GM13977 (cell line): ENCODE results near the gene CHN2.

Experiments
- DNase-seq: peaks from one replicate; pipeline ENCODE4 v3.0.0; 2012; ENCODE audit warnings: low spot score
- CTCF ChIP-seq: IDR thresholded peaks from 2 replicates; pipeline ENCODE4 v1.5.1; 2012; ENCODE audit warnings: mild to moderate bottlenecking, control low read depth; ENCODE audit not compliant: insufficient read depth; ENCODE audit errors: extremely low read depth, missing control alignments
- in situ Hi-C: fragments of 300-500 bp; cut with MboI; formaldehyde crosslinking; loops from one replicate; pipeline ENCODE4 v1.12.0; 2022; ENCODE audit warnings: low sequenced_read_pairs, low pct_unique_long_range_greater_than_20kb, mixed read lengths, inconsistent platforms; ENCODE audit not compliant: unreplicated experiment

Gene CHN2

GRCh38 chr7:29320577-29320976 is 126.0 kb downstream of the CHN2 start:
- DNase-seq, result no peak
- TF ChIP-seq CTCF, result no peak
- in situ Hi-C loops, result no loop called here

- no peak for DNase-seq
- no peak for TF ChIP-seq CTCF
- in situ Hi-C loops, result no loop called here
Measured at GRCh38 chr7:29322023-29322712, 127.6 kb downstream of the CHN2 start.

- no peak for TF ChIP-seq CTCF
- no peak for DNase-seq
- in situ Hi-C loops, result no loop called here
Measured at GRCh38 chr7:29325476-29325875, 130.9 kb downstream of the CHN2 start.

- in situ Hi-C loops, result no loop called here
- no peak for TF ChIP-seq CTCF
- DNase-seq, result no peak
Measured at GRCh38 chr7:29326864-29327263, 132.3 kb downstream of the CHN2 start.

- no peak for DNase-seq
- in situ Hi-C loops, result no loop called here
- TF ChIP-seq CTCF, result no peak
Measured at GRCh38 chr7:29327455-29327854, 132.9 kb downstream of the CHN2 start.

GRCh38 chr7:29328045-29328444 is 133.5 kb downstream of the CHN2 start:
- no peak for DNase-seq
- in situ Hi-C loops, result no loop called here
- no peak for TF ChIP-seq CTCF
